ENCODE measurements around the gene CILP2. TPM values are rescaled to one million over a fixed set of nuclear protein-coding genes. Genes with fewer than 3 reads are reported as not detected.

Gene CILP2
- total RNA-seq, 1 experiment from 2014 or later, result 0.77 TPM

GRCh38 chr19:19528721-19529490, 9.2 kb upstream of the CILP2 start, which contains the start of gene YJEFN3:
Gene YJEFN3 (plus strand): TSS chr19:19528911. CDS start chr19:19528933, 22 bp downstream.
- peaks cover 9% of the 10 kb centered on the region for H3K36me3 ChIP-seq (ENCODE audit: insufficient read depth, low read length, poor library complexity, severe bottlenecking)
- H3K4me1 ChIP-seq (ENCODE audit: insufficient read depth, low read length, poor library complexity, severe bottlenecking), result peaks cover 10% of the 10 kb centered on the region
- peak; percentile 69 for DNase-seq (ENCODE audit: low spot score)
- ChIA-PET POLR2A (ENCODE audit: low non-redundant PET) (interaction anchor here (0.7 kb wide), 1 partner anchor 9 kb away, joined by 3 read pairs; no protein-coding TSS in a partner anchor), CTCF (interaction anchor here (0.6 kb wide), 1 partner anchor 373 kb away, joined by 3 read pairs; no protein-coding TSS in a partner anchor)
- TF ChIP-seq EZH2 (IDR thresholded peaks at IDR 0.05; ENCODE audit: borderline replicate concordance, low read depth, low read length, poor library complexity, severe bottlenecking) (no peak), CTCF (conservative IDR thresholded peaks at IDR 0.05; ENCODE audit: low read depth, low read length) (no peak)
- intact Hi-C loops (cut with micrococcal nuclease; ENCODE audit: unreplicated experiment), result no loop called here
- H3K4me3 ChIP-seq (ENCODE audit: low read depth, low read length, poor library complexity, severe bottlenecking), result no peak within 1 kb of the TSS
- no peaks in the 10 kb centered on the region for H3K27me3 ChIP-seq (replicated peaks; ENCODE audit: insufficient read depth, low read depth, low read length, poor library complexity)
- H3K9me3 ChIP-seq (ENCODE audit: low read depth, low read length, poor library complexity, severe bottlenecking), result no peaks in the 10 kb centered on the region
- no TSS peak for BruUV-seq (replicated peaks)
- no peak within 1 kb of the TSS for H3K27ac ChIP-seq (ENCODE audit: low read depth, low read length, poor library complexity, severe bottlenecking)

- no peak for TF ChIP-seq EZH2 (IDR thresholded peaks at IDR 0.05; ENCODE audit: borderline replicate concordance, low read depth, low read length, poor library complexity, severe bottlenecking)
- H3K36me3 ChIP-seq (ENCODE audit: insufficient read depth, low read length, poor library complexity, severe bottlenecking), result peaks cover 9% of the 10 kb centered on the region
- no TSS peak for BruUV-seq (replicated peaks)
- H3K4me3 ChIP-seq (ENCODE audit: low read depth, low read length, poor library complexity, severe bottlenecking), result no peak overlapping the region
- POLR2A ChIA-PET (ENCODE audit: low non-redundant PET), result no interaction called here
- no peaks in the 10 kb centered on the region for H3K27me3 ChIP-seq (replicated peaks; ENCODE audit: insufficient read depth, low read depth, low read length, poor library complexity)
- H3K27ac ChIP-seq (ENCODE audit: low read depth, low read length, poor library complexity, severe bottlenecking), result no peak overlapping the region
- H3K9me3 ChIP-seq (ENCODE audit: low read depth, low read length, poor library complexity, severe bottlenecking), result no peaks in the 10 kb centered on the region
- CTCF ChIA-PET, result no interaction called here
- H3K4me1 ChIP-seq (ENCODE audit: insufficient read depth, low read length, poor library complexity, severe bottlenecking), result peaks cover 8% of the 10 kb centered on the region
- intact Hi-C loops (cut with micrococcal nuclease; ENCODE audit: unreplicated experiment), result no loop called here
- no peak for DNase-seq (ENCODE audit: low spot score)
Observed at GRCh38 chr19:19529783-19530422, 8.2 kb upstream of the CILP2 start.

GRCh38 chr19:19530423-19530804, 7.7 kb upstream of the CILP2 start:
- Histone ChIP-seq H3K27me3 (replicated peaks; ENCODE audit: insufficient read depth, low read depth, low read length, poor library complexity) (no peaks in the 10 kb centered on the region), H3K4me1 (ENCODE audit: insufficient read depth, low read length, poor library complexity, severe bottlenecking) (peaks cover 3% of the 10 kb centered on the region), H3K27ac (ENCODE audit: low read depth, low read length, poor library complexity, severe bottlenecking) (no peak overlapping the region), H3K36me3 (ENCODE audit: insufficient read depth, low read length, poor library complexity, severe bottlenecking) (peaks cover 9% of the 10 kb centered on the region), H3K9me3 (ENCODE audit: low read depth, low read length, poor library complexity, severe bottlenecking) (no peaks in the 10 kb centered on the region), H3K4me3 (ENCODE audit: low read depth, low read length, poor library complexity, severe bottlenecking) (no peak overlapping the region)
- TF ChIP-seq CTCF (conservative IDR thresholded peaks at IDR 0.05; ENCODE audit: low read depth, low read length) (no peak), EZH2 (IDR thresholded peaks at IDR 0.05; ENCODE audit: borderline replicate concordance, low read depth, low read length, poor library complexity, severe bottlenecking) (no peak)
- POLR2A ChIA-PET (ENCODE audit: low non-redundant PET), result no interaction called here
- CTCF ChIA-PET, result interaction anchor here (0.6 kb wide), 1 partner anchor 14 kb away, joined by 3 read pairs; the partner anchor contains the start of gene NDUFA13
- no TSS peak for BruUV-seq (replicated peaks)
- DNase-seq (ENCODE audit: low spot score), result no peak
- intact Hi-C loops (cut with micrococcal nuclease; ENCODE audit: unreplicated experiment), result no loop called here
